Gastrocnemius medialis (tissue), 4 donors: Measurements from ENCODE around the gene AP1G2. TPM values are rescaled to one million over a fixed set of nuclear protein-coding genes. Genes with fewer than 3 reads are reported as not detected.

Experiments
- ATAC-seq, 2 donors: fragments of 150-250 bp; one replicate each; pipeline ENCODE4 v1.9.1; 2016
- DNase-seq, 2 donors: peaks; one replicate each; pipeline ENCODE4 v3.0.0-alpha.2; 2019
- H3K27ac ChIP-seq, 4 donors: fragments of 200-600 bp; sonication (generic); 1 replicate in 1 of 4; 2 replicates in 3 of 4; pipeline ENCODE4 v1.5.1; 2016 to 2018; ENCODE audit warnings: mild to moderate bottlenecking in 2 of 4, moderate library complexity in 1 of 4
- H3K27me3 ChIP-seq, 3 donors: fragments of 200-600 bp; sonication (generic) in 2 of 3; 1 replicate in 1 of 3; 2 replicates in 2 of 3; pipeline versions ENCODE4 v1.5.1 to v1.6.0; 2016 to 2019; ENCODE audit warnings: mild to moderate bottlenecking in 1 of 3, moderate library complexity in 1 of 3
- H3K36me3 ChIP-seq, 2 donors: fragments of 200-600 bp; sonication (generic) in 1 of 2; one replicate each; pipeline ENCODE4 v1.5.1; 2017 to 2018
- H3K4me1 ChIP-seq, 2 donors: fragments of 200-600 bp; sonication (generic) in 1 of 2; one replicate each; pipeline ENCODE4 v1.5.1; 2016 to 2017; ENCODE audit warnings: mild to moderate bottlenecking in 2 of 2
- H3K4me3 ChIP-seq, 4 donors: fragments of 200-600 bp; sonication (generic) in 3 of 4; 1 replicate in 1 of 4; 2 replicates in 3 of 4; pipeline ENCODE4 v1.5.1; 2016 to 2019; ENCODE audit warnings: mild to moderate bottlenecking in 2 of 4
- H3K9me3 ChIP-seq, 3 donors: fragments of 200-600 bp; sonication (generic) in 2 of 3; 1 replicate in 1 of 3; 2 replicates in 2 of 3; pipeline ENCODE4 v1.5.1; 2016 to 2019
- CTCF ChIP-seq, 5 experiments: fragments of 450-650 bp in 3 of 5; fragments of 200-600 bp in 2 of 5; sonication (generic) in 2 of 5; IDR thresholded peaks in 4 of 5; conservative IDR thresholded peaks in 1 of 5; 1 replicate in 4 of 5; 2 replicates in 1 of 5; pipeline ENCODE4 v1.5.1; 2016 to 2019; ENCODE audit warnings: antibody characterized with exemption in 5 of 5, mild to moderate bottlenecking in 3 of 5, moderate library complexity in 3 of 5
- POLR2A ChIP-seq, 2 donors: fragments of 450-650 bp; IDR thresholded peaks; one replicate each; pipeline ENCODE4 v1.6.1; 2017; ENCODE audit warnings: antibody characterized with exemption in 2 of 2, mild to moderate bottlenecking in 2 of 2, moderate library complexity in 2 of 2
- in situ Hi-C, 4 donors: fragments of 200-750 bp; cut with MboI; loops; one replicate each; pipeline versions ENCODE4 v1.15.0 to v1.8.0; 2017; ENCODE audit warnings: low sequenced_read_pairs in 4 of 4
- intact Hi-C: fragments of 100-400 bp; cut with DNase I; formaldehyde crosslinking; loops from one replicate; pipeline ENCODE4 v1.15.1; 2023; ENCODE audit warnings: low total_unique reads
- total RNA-seq, 4 donors: library from RNA; depleted of rRNA; stranded (reverse); fragments of >200 nt; gene quantifications; one replicate each; pipeline versions ENCODE4 v1.1.0 to v1.2.3, GENCODE V29; 2016

Gene AP1G2
- total RNA-seq, 4 donors from 2014 or later: 1.5 to 31.5 (median 7.8) TPM

DNA sequence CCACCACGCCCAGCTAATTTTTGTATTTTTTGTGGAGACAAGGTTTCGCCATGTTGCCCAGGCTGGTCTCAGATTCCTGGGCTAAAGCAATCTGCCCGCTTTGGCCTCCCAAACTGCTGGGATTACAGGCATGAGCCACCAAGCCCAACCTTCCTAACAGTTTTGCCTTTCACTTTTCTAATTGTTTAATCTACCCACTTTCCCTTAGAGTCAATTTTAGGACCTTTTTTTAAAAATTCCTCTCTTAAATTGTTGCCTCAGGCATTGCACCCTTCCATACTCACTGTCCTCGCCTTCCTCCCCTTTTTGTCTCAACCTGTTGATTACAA is 27.5 kb downstream of the AP1G2 start:
- Histone ChIP-seq H3K4me3 (no peak overlapping the region), H3K36me3 (no peaks in the 10 kb centered on the region), H3K27me3 (no peaks in the 10 kb centered on the region), H3K9me3 (no peaks in the 10 kb centered on the region), H3K4me1 (no peaks in the 10 kb centered on the region), H3K27ac (no peak overlapping the region)
- intact Hi-C loops: no loop called here
- ATAC-seq: no peak
- DNase-seq: no peak
- TF ChIP-seq POLR2A (IDR thresholded peaks at IDR 0.05) (no peak), CTCF (IDR thresholded peaks at IDR 0.05 in 4 of 5, conservative IDR thresholded peaks at IDR 0.05 in 1 of 5) (no peak)
- in situ Hi-C loops: loop anchor here in 2 of 4 donors (5.0 to 10.0 kb wide), 2 partner anchors 45 to 68 kb away; no protein-coding TSS in a partner anchor

- in situ Hi-C loops: loop anchor here in 2 of 4 donors (5.0 to 10.0 kb wide), 2 partner anchors 45 to 67 kb away; no protein-coding TSS in a partner anchor
- H3K4me1 ChIP-seq: no peaks in the 10 kb centered on the region
- H3K36me3 ChIP-seq: no peaks in the 10 kb centered on the region
- ATAC-seq (peak; percentile 58 to 75), DNase-seq (no peak)
- intact Hi-C loops: no loop called here
- no peak overlapping the region for H3K4me3 ChIP-seq
- H3K27me3 ChIP-seq: no peaks in the 10 kb centered on the region
- no peaks in the 10 kb centered on the region for H3K9me3 ChIP-seq
- H3K27ac ChIP-seq: no peak overlapping the region
- TF ChIP-seq CTCF (IDR thresholded peaks at IDR 0.05 in 4 of 5, conservative IDR thresholded peaks at IDR 0.05 in 1 of 5): peak; percentile 33 to 74 (median 53)
- TF ChIP-seq POLR2A (IDR thresholded peaks at IDR 0.05): no peak
Observed at GRCh38 chr14:23539248-23540140, 28.1 kb downstream of the AP1G2 start.

DNA sequence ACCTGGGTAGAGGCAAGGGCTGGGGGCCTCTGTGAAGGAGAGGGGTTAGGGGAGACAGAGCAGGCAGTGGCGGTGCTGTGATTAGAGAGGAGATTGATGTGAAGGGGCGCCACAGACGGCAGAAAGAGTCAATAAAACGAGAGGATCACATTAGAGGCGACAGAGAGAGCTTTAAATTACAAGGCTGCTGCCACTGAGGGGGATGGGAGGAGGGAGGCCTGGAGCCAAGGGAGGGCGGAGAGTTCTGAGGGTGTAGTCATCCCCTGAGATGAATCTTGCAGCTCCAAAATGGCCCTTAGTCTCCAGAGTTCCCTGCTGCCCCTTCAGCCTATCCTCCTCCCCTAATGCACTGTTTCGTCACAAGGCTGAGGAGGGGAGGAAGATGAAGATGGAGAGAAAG is 28.8 kb downstream of the AP1G2 start:
- ATAC-seq (no peak), DNase-seq (no peak)
- TF ChIP-seq POLR2A (IDR thresholded peaks at IDR 0.05): no peak
- TF ChIP-seq CTCF (IDR thresholded peaks at IDR 0.05 in 4 of 5, conservative IDR thresholded peaks at IDR 0.05 in 1 of 5): no peak
- in situ Hi-C loops: no loop called here
- no peak overlapping the region for H3K4me3 ChIP-seq
- H3K27me3 ChIP-seq: no peaks in the 10 kb centered on the region
- no peak overlapping the region for H3K27ac ChIP-seq
- no peaks in the 10 kb centered on the region for H3K36me3 ChIP-seq
- H3K4me1 ChIP-seq: no peaks in the 10 kb centered on the region
- H3K9me3 ChIP-seq: no peaks in the 10 kb centered on the region
- intact Hi-C loops: no loop called here

GRCh38 chr14:23538050-23538718 is 29.4 kb downstream of the AP1G2 start:
- Histone ChIP-seq H3K4me1 (no peaks in the 10 kb centered on the region), H3K27ac (no peak overlapping the region), H3K9me3 (no peaks in the 10 kb centered on the region), H3K36me3 (no peaks in the 10 kb centered on the region), H3K4me3 (no peak overlapping the region), H3K27me3 (no peaks in the 10 kb centered on the region)
- intact Hi-C loops: no loop called here
- ATAC-seq (no peak), DNase-seq (no peak)
- in situ Hi-C loops: no loop called here
- TF ChIP-seq POLR2A (IDR thresholded peaks at IDR 0.05) (no peak), CTCF (IDR thresholded peaks at IDR 0.05 in 4 of 5, conservative IDR thresholded peaks at IDR 0.05 in 1 of 5) (no peak)
